ENCODE data around the gene SMIM20. TPM values are rescaled to one million over a fixed set of nuclear protein-coding genes. Genes with fewer than 3 reads are reported as not detected.

Gene SMIM20
- total and polyA plus RNA-seq, 11 donors: 27.4 to 50.8 (median 40.3) TPM

DNA sequence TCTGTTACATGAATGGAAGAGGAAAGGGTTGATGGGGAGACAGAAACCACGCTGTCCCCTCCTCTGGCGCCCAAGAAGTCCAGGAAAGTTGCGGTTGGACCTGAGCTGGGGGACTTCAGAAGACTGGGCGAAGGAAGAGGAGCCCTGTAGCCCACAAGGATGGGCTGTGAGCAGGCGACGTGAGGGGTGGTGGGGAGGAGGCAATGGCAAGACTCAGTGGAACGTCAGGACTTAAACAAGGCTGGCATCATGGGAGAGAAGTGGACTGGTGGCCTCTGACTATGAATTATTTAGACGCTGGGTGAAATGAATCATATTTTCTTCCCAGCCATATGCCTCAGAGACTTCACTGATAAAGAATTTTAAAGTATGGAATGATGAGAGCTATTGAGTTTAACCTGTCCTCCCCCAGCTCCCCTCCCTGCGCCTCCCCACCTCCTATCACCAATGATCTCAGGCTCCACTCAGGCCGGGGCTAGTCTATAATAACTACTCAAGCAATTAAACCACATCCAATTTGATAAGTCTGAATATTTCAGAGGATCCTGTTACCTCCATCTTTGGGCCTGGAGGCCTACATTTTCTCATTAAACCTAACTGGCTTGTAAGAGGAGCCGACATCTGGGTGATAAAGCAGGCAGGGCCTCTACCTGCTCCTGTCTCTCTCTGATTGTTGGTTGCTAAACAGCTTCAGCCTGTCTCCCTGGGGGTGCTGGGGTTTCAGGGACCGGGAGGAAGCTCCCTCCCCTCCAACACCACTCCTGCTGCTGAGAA is 63.6 kb downstream of the SMIM20 start:
- intact Hi-C loops (cut with DNase I): no loop called here
- ATAC-seq (no peak), DNase-seq (no peak)
- Histone ChIP-seq H3K4me1 (peaks cover 0 to 13% (median 8%) of the 10 kb centered on the region in 12 donors), H3K36me3 (no peaks in the 10 kb centered on the region), H3K4me3 (no peak overlapping the region), H3K27me3 (no peaks in the 10 kb centered on the region), H3K27ac (no peak overlapping the region), H3K9me3 (no peaks in the 10 kb centered on the region)
- 83 to 90% (median 86%) methylated on average over 12 of the region's 12 CpGs for WGBS, 4 donors
- no peak for TF ChIP-seq POLR2A (IDR thresholded peaks at IDR 0.05)
- TF ChIP-seq, protein P1, sequence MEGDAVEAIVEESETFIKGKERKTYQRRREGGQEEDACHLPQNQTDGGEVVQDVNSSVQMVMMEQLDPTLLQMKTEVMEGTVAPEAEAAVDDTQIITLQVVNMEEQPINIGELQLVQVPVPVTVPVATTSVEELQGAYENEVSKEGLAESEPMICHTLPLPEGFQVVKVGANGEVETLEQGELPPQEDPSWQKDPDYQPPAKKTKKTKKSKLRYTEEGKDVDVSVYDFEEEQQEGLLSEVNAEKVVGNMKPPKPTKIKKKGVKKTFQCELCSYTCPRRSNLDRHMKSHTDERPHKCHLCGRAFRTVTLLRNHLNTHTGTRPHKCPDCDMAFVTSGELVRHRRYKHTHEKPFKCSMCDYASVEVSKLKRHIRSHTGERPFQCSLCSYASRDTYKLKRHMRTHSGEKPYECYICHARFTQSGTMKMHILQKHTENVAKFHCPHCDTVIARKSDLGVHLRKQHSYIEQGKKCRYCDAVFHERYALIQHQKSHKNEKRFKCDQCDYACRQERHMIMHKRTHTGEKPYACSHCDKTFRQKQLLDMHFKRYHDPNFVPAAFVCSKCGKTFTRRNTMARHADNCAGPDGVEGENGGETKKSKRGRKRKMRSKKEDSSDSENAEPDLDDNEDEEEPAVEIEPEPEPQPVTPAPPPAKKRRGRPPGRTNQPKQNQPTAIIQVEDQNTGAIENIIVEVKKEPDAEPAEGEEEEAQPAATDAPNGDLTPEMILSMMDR (IDR thresholded peaks at IDR 0.05): no peak

DNA sequence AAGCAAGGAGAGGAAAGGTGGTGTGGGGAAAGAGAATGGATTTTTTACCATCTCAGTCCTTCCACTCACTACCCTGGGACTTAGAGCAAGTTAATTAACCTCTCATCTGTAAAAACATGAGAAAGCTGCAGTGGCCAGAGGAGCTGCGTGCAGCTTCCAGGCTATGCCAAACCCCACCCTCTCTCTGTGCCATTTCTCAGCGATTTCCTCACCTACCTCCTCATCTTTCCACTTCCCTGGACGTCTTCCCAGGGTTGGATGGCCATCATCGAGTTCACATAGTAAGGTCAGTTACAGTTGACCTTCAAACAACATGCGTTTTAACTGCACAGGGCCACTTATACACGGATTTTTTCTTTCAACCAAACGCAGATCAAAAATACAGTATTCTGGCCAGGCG is 64.3 kb downstream of the SMIM20 start:
- Histone ChIP-seq H3K4me1 (peaks cover 0 to 6% (median 3%) of the 10 kb centered on the region in 12 donors), H3K27me3 (no peaks in the 10 kb centered on the region), H3K4me3 (no peak overlapping the region), H3K9me3 (no peaks in the 10 kb centered on the region), H3K27ac (no peak overlapping the region), H3K36me3 (no peaks in the 10 kb centered on the region)
- DNase-seq (no peak), ATAC-seq (no peak)
- no peak for TF ChIP-seq POLR2A (IDR thresholded peaks at IDR 0.05)
- TF ChIP-seq, protein P1 (IDR thresholded peaks at IDR 0.05): no peak
- intact Hi-C loops (cut with DNase I): no loop called here
- WGBS, 4 donors: 67 to 76% (median 72%) methylated on average over 8 of the region's 8 CpGs

Other genes starting within 250 kb of the SMIM20 start
- 10 to 100 TPM in 2 of 9 donors, 1 to 10 TPM in 7; 2.1 to 20.7 (median 3.6) TPM for gene SEL1L3, start 51.2 kb upstream of the SMIM20 start, total RNA-seq
- 1 to 10 TPM; 1.1 to 2.9 TPM for gene SEL1L3, start 51.2 kb upstream of the SMIM20 start, polyA plus RNA-seq